Breast epithelium (tissue), 3 donors: ENCODE data around the gene VIPAS39.

ENCODE experiments used
- POLR2AphosphoS5 ChIP-seq, 3 donors: sonication (generic); formaldehyde crosslinking; IDR thresholded peaks; one replicate each; pipeline ENCODE4 v1.6.1; 2017; ENCODE audit warnings: antibody characterized with exemption in 3 of 3
- TF ChIP-seq, protein P1 (sequence below), 3 donors: fragments of 450-650 bp; IDR thresholded peaks; one replicate each; pipeline ENCODE4 v1.5.1; 2016 to 2017; ENCODE audit warnings: antibody characterized with exemption in 3 of 3, mild to moderate bottlenecking in 3 of 3, moderate library complexity in 3 of 3

DNA sequence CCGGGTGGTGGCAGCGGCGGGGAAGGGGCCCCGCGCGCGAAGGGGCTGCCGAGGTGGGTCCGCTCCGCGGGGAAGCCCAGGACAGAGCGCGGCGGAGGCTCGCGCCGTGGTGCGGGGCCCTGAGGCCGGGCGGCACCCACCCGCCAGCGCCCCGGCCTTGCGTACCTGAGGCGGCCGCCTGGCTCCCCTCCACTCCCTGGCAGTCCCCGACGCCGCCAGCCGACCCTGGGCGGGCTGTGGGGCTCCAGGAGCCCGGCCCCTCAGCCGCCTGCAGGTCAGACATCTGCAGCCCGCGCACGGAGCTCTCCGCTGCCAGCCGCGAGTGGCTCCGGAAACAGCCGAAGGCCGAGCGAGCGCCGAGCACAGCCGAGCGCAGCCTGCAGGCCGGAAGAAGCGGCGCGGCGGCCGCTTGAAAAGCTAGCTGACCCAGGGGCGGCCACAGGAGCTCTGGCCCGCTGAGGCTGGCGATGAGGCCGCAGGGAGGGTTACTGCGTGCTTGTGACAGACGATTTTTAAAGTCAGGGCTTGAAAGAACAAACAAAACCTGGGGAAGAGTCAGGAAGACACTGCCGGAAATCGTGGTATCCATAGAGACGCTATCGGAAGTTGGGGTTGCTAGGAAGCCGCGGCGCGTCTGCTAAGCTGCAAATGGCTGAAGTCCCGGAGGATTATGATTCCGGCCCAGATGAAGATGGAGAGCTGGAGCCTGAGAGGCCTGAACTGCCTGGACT is 80.5 kb downstream of the VIPAS39 start, which contains the start of the genes SAMD15 and TMED8:
- TF ChIP-seq, protein P1, sequence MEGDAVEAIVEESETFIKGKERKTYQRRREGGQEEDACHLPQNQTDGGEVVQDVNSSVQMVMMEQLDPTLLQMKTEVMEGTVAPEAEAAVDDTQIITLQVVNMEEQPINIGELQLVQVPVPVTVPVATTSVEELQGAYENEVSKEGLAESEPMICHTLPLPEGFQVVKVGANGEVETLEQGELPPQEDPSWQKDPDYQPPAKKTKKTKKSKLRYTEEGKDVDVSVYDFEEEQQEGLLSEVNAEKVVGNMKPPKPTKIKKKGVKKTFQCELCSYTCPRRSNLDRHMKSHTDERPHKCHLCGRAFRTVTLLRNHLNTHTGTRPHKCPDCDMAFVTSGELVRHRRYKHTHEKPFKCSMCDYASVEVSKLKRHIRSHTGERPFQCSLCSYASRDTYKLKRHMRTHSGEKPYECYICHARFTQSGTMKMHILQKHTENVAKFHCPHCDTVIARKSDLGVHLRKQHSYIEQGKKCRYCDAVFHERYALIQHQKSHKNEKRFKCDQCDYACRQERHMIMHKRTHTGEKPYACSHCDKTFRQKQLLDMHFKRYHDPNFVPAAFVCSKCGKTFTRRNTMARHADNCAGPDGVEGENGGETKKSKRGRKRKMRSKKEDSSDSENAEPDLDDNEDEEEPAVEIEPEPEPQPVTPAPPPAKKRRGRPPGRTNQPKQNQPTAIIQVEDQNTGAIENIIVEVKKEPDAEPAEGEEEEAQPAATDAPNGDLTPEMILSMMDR (IDR thresholded peaks at IDR 0.05), result peak in 2 of 3 donors; percentile 28 to 45
- TF ChIP-seq POLR2AphosphoS5 (IDR thresholded peaks at IDR 0.05), result peak in 1 of 3 donors; percentile 31
